Measurements from ENCODE around the gene PSRC1.

PSRC1 gene

GRCh38 chr1:109267743-109268300 lies 15.1 kb downstream of the PSRC1 start:
- TF ChIP-seq, protein P1, sequence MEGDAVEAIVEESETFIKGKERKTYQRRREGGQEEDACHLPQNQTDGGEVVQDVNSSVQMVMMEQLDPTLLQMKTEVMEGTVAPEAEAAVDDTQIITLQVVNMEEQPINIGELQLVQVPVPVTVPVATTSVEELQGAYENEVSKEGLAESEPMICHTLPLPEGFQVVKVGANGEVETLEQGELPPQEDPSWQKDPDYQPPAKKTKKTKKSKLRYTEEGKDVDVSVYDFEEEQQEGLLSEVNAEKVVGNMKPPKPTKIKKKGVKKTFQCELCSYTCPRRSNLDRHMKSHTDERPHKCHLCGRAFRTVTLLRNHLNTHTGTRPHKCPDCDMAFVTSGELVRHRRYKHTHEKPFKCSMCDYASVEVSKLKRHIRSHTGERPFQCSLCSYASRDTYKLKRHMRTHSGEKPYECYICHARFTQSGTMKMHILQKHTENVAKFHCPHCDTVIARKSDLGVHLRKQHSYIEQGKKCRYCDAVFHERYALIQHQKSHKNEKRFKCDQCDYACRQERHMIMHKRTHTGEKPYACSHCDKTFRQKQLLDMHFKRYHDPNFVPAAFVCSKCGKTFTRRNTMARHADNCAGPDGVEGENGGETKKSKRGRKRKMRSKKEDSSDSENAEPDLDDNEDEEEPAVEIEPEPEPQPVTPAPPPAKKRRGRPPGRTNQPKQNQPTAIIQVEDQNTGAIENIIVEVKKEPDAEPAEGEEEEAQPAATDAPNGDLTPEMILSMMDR (IDR thresholded peaks at IDR 0.05; ENCODE audit: low read depth, low read length): no peak
- no peaks in the 10 kb centered on the region; the same call in 1 of the 2 replicates for H3K36me3 ChIP-seq
- no peaks in the 10 kb centered on the region for H3K4me1 ChIP-seq
- no peaks in the 10 kb centered on the region for H3K9me3 ChIP-seq
- H3K27me3 ChIP-seq: no peaks in the 10 kb centered on the region
- no peak overlapping the region for H3K4me3 ChIP-seq (ENCODE audit: low read depth, low read length)
- peak; percentile 7 for DNase-seq

DNA sequence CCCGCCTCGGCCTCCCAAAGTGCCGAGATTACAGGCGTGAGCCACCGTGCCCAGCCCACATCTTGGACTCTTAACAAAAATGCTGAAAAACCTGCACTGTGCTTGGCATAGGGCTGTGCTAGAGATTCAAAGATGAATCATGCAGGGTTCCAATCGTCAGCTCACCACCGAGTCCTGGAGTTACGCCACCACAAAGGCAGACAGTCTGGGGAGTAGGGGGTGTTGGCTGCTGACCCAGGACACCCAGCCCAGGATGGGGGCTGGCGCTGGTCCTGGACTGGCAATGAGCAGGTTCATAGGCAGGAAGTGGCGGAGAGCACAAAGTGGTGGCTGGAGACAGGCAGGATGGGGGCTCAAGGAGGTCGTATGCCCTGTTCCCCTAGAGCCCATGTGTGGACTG lies 16.0 kb downstream of the PSRC1 start:
- no peak for DNase-seq
- Histone ChIP-seq H3K27me3 (no peaks in the 10 kb centered on the region), H3K4me3 (ENCODE audit: low read depth, low read length) (no peak overlapping the region), H3K4me1 (no peaks in the 10 kb centered on the region), H3K9me3 (no peaks in the 10 kb centered on the region), H3K36me3 (no peaks in the 10 kb centered on the region; the same call in 1 of the 2 replicates)
- TF ChIP-seq, protein P1 (IDR thresholded peaks at IDR 0.05; ENCODE audit: low read depth, low read length): no peak

- Histone ChIP-seq H3K9me3 (no peaks in the 10 kb centered on the region), H3K4me1 (no peaks in the 10 kb centered on the region), H3K36me3 (no peaks in the 10 kb centered on the region; the same call in 1 of the 2 replicates), H3K4me3 (ENCODE audit: low read depth, low read length) (no peak overlapping the region), H3K27me3 (no peaks in the 10 kb centered on the region)
- DNase-seq: no peak
- TF ChIP-seq, protein P1 (IDR thresholded peaks at IDR 0.05; ENCODE audit: low read depth, low read length): no peak
Observed at GRCh38 chr1:109265741-109266330, 17.1 kb downstream of the PSRC1 start.

GRCh38 chr1:109265016-109265415 lies 17.9 kb downstream of the PSRC1 start:
- Histone ChIP-seq H3K9me3 (no peaks in the 10 kb centered on the region), H3K36me3 (no peaks in the 10 kb centered on the region; the same call in 1 of the 2 replicates), H3K27me3 (no peaks in the 10 kb centered on the region), H3K4me3 (ENCODE audit: low read depth, low read length) (no peak overlapping the region), H3K4me1 (peaks cover 3% of the 10 kb centered on the region)
- TF ChIP-seq, protein P1 (IDR thresholded peaks at IDR 0.05; ENCODE audit: low read depth, low read length): no peak
- DNase-seq: no peak

- TF ChIP-seq, protein P1 (IDR thresholded peaks at IDR 0.05; ENCODE audit: low read depth, low read length): no peak
- Histone ChIP-seq H3K36me3 (no peaks in the 10 kb centered on the region; the same call in 1 of the 2 replicates), H3K4me1 (peaks cover 5% of the 10 kb centered on the region), H3K9me3 (no peaks in the 10 kb centered on the region), H3K4me3 (ENCODE audit: low read depth, low read length) (no peak overlapping the region), H3K27me3 (no peaks in the 10 kb centered on the region)
- no peak for DNase-seq
Observed at GRCh38 chr1:109264379-109264755, 18.6 kb downstream of the PSRC1 start.

GRCh38 chr1:109263597-109264378 lies 19.2 kb downstream of the PSRC1 start:
- Histone ChIP-seq H3K4me3 (ENCODE audit: low read depth, low read length) (no peak overlapping the region), H3K9me3 (no peaks in the 10 kb centered on the region), H3K27me3 (no peaks in the 10 kb centered on the region), H3K36me3 (peaks cover 5% of the 10 kb centered on the region), H3K4me1 (peaks cover 5% of the 10 kb centered on the region)
- TF ChIP-seq, protein P1 (IDR thresholded peaks at IDR 0.05; ENCODE audit: low read depth, low read length): peak; percentile 99
- DNase-seq: peak; percentile 90

Data from BE2C (cell line).